Natural killer cell (primary cell): Measurements from ENCODE around the gene HS3ST4. TPM values are rescaled to one million over a fixed set of nuclear protein-coding genes. Genes with fewer than 3 reads are reported as not detected.

Experiments
- ATAC-seq, 3 donors: fragments of 150-1000 bp in 2 of 3; fragments of 200-7000 bp in 1 of 3; cut with Tn5 transposase; 1 replicate in 1 of 3; 2 replicates in 2 of 3; pipeline ENCODE4 v1.10.0; 2021; ENCODE audit warnings: mild to moderate bottlenecking in 2 of 3, moderate library complexity in 2 of 3
- DNase-seq, 2 donors: peaks; one replicate each; pipeline versions ENCODE4 v3.0.0 to v3.0.0-alpha.2; 2013 to 2021; ENCODE audit warnings: mixed read lengths in 1 of 2
- H3K27ac ChIP-seq: one replicate; pipeline ENCODE4 v1.5.1; 2013; ENCODE audit warnings: mild to moderate bottlenecking, low read length
- H3K27me3 ChIP-seq: one replicate; pipeline ENCODE4 v1.6.1; 2013; ENCODE audit warnings: low read length; ENCODE audit not compliant: control insufficient read depth, insufficient read depth
- H3K36me3 ChIP-seq: one replicate; pipeline ENCODE4 v1.6.1; 2013; ENCODE audit warnings: low read length; ENCODE audit not compliant: control insufficient read depth, insufficient read depth
- H3K4me1 ChIP-seq: one replicate; pipeline ENCODE4 v1.6.1; 2013; ENCODE audit warnings: low read length; ENCODE audit not compliant: control insufficient read depth, insufficient read depth
- H3K4me3 ChIP-seq: one replicate; pipeline ENCODE4 v1.5.1; 2013; ENCODE audit warnings: low read length
- H3K9me3 ChIP-seq: one replicate; pipeline ENCODE4 v1.6.1; 2013; ENCODE audit warnings: low read length; ENCODE audit not compliant: control insufficient read depth, insufficient read depth
- H3K27ac Mint-ChIP-seq, 2 donors: one replicate each; pipeline ENCODE4 v1.8.0; 2022; ENCODE audit warnings: mild to moderate bottlenecking in 2 of 2, mixed read lengths in 2 of 2, moderate library complexity in 1 of 2
- H3K27me3 Mint-ChIP-seq, 2 donors: one replicate each; pipeline ENCODE4 v1.8.0; 2022; ENCODE audit warnings: low read depth in 2 of 2, mixed read lengths in 2 of 2
- H3K36me3 Mint-ChIP-seq: one replicate; pipeline ENCODE4 v1.8.0; 2022; ENCODE audit warnings: mixed read lengths
- H3K4me1 Mint-ChIP-seq, 2 donors: one replicate each; pipeline ENCODE4 v1.8.0; 2022; ENCODE audit warnings: mixed read lengths in 2 of 2
- H3K4me3 Mint-ChIP-seq: one replicate; pipeline ENCODE4 v1.8.0; 2022; ENCODE audit warnings: mild to moderate bottlenecking, moderate library complexity, mixed read lengths
- H3K9me3 Mint-ChIP-seq, 2 donors: one replicate each; pipeline ENCODE4 v1.8.0; 2022; ENCODE audit warnings: mixed read lengths in 2 of 2
- CTCF ChIP-seq: fragments of 200-600 bp; IDR thresholded peaks from one replicate; pipeline ENCODE4 v1.8.0; 2022; ENCODE audit warnings: antibody characterized with exemption
- WGBS: methylation state at CpG from one replicate; pipeline ENCODE4 v1.1.7; 2013; ENCODE audit warnings: missing lambda C conversion rate; ENCODE audit not compliant: insufficient coverage; 5-methylcytosine and 5-hydroxymethylcytosine counted together
- intact Hi-C: fragments of 100-400 bp; cut with micrococcal nuclease; formaldehyde crosslinking; loops from one replicate; pipeline ENCODE4 v1.14.2; 2022
- total RNA-seq, 4 donors: library from RNA; stranded (reverse); fragments of 120-200 nt in 1 of 4; gene quantifications; one replicate each; pipeline versions ENCODE4 v1.2.3 to v1.2.4, GENCODE V29; 2013 to 2022

The HS3ST4 gene
- total RNA-seq, 3 donors from 2014 or later (not counting 1 experiment from before 2014, with no cell fraction given) = not detected

- DNase-seq = no peak
- TF ChIP-seq CTCF = no peak
- Histone ChIP-seq H3K27me3 (no peaks in the 10 kb centered on the region), H3K4me3 (no peak overlapping the region), H3K36me3 (no peaks in the 10 kb centered on the region), H3K4me1 (no peaks in the 10 kb centered on the region), H3K9me3 (no peaks in the 10 kb centered on the region), H3K27ac (no peak overlapping the region)
- H3K4me3 Mint-ChIP-seq = no peak overlapping the region
- peaks cover 5 to 9% of the 10 kb centered on the region in 2 donors for H3K9me3 Mint-ChIP-seq
- no peak for ATAC-seq
- H3K4me1 Mint-ChIP-seq = no peaks in the 10 kb centered on the region
- intact Hi-C loops = no loop called here
- no peaks in the 10 kb centered on the region for H3K36me3 Mint-ChIP-seq
- 87% methylated on average over 3 of the region's 3 CpGs for WGBS
- H3K27ac Mint-ChIP-seq = no peak overlapping the region
- no peaks in the 10 kb centered on the region for H3K27me3 Mint-ChIP-seq
Measured at GRCh38 chr16:25748092-25748654, 56.4 kb downstream of the HS3ST4 start.

DNA sequence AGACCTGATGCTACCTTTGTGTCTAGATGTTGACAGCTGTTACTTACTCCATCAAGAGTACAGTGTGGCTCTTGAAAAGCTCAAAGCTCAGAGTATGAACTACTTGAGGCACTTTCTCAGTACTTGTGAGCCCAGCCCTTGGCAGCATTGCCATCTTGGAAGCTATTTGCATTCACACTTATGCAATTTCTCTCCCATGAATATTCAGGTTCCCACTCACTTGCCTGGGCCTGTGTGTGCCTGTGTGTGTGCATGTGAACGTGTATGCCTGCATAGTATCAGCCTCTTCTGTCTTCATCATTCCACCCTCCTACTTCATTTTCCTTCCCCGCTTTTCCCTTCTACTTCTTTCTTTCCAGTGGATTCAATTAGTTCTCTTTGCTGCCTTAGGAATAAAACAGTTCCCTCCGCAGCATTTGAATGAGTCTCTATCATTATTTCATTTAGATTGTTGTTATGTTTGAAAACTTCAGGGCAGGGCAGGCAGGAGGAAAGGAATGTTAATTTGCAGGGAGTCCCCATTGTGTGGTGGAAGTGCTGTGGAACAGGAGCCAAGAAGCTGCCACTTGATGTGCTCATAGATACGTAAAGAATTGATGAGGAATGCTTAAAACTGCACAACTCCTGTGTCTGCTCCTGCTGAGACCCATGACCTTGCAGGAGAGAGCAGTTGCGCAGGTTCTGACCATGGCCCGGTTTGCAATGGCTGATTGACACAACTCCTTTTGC, 58.9 kb downstream of the HS3ST4 start:
- WGBS = 68% methylated on average over 5 of the region's 6 CpGs
- H3K36me3 Mint-ChIP-seq = no peaks in the 10 kb centered on the region
- no peak for TF ChIP-seq CTCF
- intact Hi-C loops = no loop called here
- H3K4me1 ChIP-seq = no peaks in the 10 kb centered on the region
- ATAC-seq = no peak
- peaks cover 9 to 12% of the 10 kb centered on the region in 2 donors for H3K9me3 Mint-ChIP-seq
- H3K27ac Mint-ChIP-seq = no peak overlapping the region
- H3K4me3 ChIP-seq = no peak overlapping the region
- no peaks in the 10 kb centered on the region for H3K9me3 ChIP-seq
- H3K27me3 Mint-ChIP-seq = peaks cover 0 to 3% of the 10 kb centered on the region in 2 donors
- H3K27ac ChIP-seq = no peak overlapping the region
- DNase-seq = no peak
- no peak overlapping the region for H3K4me3 Mint-ChIP-seq
- no peaks in the 10 kb centered on the region for H3K4me1 Mint-ChIP-seq
- H3K36me3 ChIP-seq = no peaks in the 10 kb centered on the region
- no peaks in the 10 kb centered on the region for H3K27me3 ChIP-seq

DNA sequence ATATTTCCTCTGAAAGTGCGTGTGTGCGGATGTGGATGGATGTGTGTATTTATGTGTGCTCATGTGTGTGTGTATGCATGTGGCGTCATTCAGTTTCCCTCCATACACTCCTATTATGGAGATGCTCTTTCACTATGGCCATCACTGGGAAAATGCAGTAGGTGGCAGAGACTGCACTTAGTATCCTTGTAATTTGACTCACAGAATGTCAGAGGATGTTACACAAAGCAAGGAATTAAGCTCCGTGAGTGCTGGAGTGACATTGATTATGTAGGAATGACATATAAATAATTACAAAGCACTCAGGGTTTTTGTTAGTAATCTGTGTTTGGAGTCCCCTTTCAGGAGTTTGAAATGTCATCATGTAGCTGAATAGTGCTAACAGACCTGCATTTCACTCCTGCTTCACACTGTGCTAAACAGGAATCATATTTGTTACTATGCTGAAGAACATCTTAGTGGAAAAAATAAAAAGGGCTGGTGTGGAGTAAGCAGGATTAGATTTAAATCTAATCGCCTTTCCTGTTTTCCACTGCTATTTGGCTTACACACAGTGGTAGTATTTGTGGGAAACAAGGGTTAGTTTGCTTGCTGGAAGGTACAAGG, 59.6 kb downstream of the HS3ST4 start:
- no peak overlapping the region for H3K27ac ChIP-seq
- intact Hi-C loops = no loop called here
- H3K36me3 Mint-ChIP-seq = no peaks in the 10 kb centered on the region
- peaks cover 7 to 9% of the 10 kb centered on the region in 2 donors for H3K9me3 Mint-ChIP-seq
- no peak overlapping the region for H3K27ac Mint-ChIP-seq
- no peaks in the 10 kb centered on the region for H3K36me3 ChIP-seq
- 75% methylated on average over 2 of the region's 5 CpGs for WGBS
- H3K27me3 ChIP-seq = no peaks in the 10 kb centered on the region
- H3K4me3 Mint-ChIP-seq = no peak overlapping the region
- H3K27me3 Mint-ChIP-seq = peaks cover 0 to 3% of the 10 kb centered on the region in 2 donors
- H3K4me3 ChIP-seq = no peak overlapping the region
- no peaks in the 10 kb centered on the region for H3K4me1 ChIP-seq
- no peaks in the 10 kb centered on the region for H3K4me1 Mint-ChIP-seq
- no peak for TF ChIP-seq CTCF
- ATAC-seq (no peak), DNase-seq (no peak)
- H3K9me3 ChIP-seq = no peaks in the 10 kb centered on the region
